HCT116 (cell line): ENCODE data around the gene CTSZ. TPM values are rescaled to one million over a fixed set of nuclear protein-coding genes. Genes with fewer than 3 reads are reported as not detected.

ENCODE experiments used
- ATAC-seq: fragments of 200-7000 bp; cut with Tn5 transposase; 2 replicates; pipeline ENCODE4 v1.9.1; 2020; ENCODE audit warnings: mild to moderate bottlenecking, moderate library complexity
- BruUV-seq: library from RNA; stranded (reverse); fragments of 400-500 nt; replicated peaks from 2 replicates; lab custom pipeline; 2021; lab: Mats Ljungman, UMichigan
- CTCF ChIA-PET: fragments of 300-600 bp; sonication (Branson Sonifier 250); formaldehyde crosslinking; loops from one replicate; lab custom pipeline; 2021; ENCODE audit warnings: antibody characterized with exemption; lab: Charles Lee
- POLR2A ChIA-PET: fragments of 300-600, 350-600 bp; sonication (Branson Sonifier 250); formaldehyde crosslinking; loops from one replicate; lab custom pipeline; 2021; ENCODE audit warnings: antibody characterized with exemption; lab: Charles Lee
- RAD21 ChIA-PET, 2 experiments: fragments of 300-600 bp; sonication (Branson Sonifier 250); formaldehyde crosslinking; loops; one replicate each; lab custom pipeline; 2023; ENCODE audit warnings: low total read pairs in 2 of 2; ENCODE audit not compliant: uncharacterized antibody in 2 of 2, unreplicated experiment in 2 of 2, low non-redundant PET in 1 of 2; lab: Charles Lee
- DNase-seq: peaks from one replicate; pipeline ENCODE4 v3.0.0-alpha.2; 2010; ENCODE audit warnings: low read depth, low spot score
- H2AFZ ChIP-seq: fragments of 200-600 bp; shearing (Covaris generic), sonication (generic); 2 replicates; pipeline ENCODE4 v1.6.1; 2017; ENCODE audit warnings: low read depth, mixed run types, mixed read lengths, antibody characterized with exemption, low read length; ENCODE audit not compliant: poor library complexity, severe bottlenecking
- H3K27ac ChIP-seq: 2 replicates; pipeline ENCODE4 v1.5.1; 2012; ENCODE audit warnings: low read depth, low read length
- H3K27me3 ChIP-seq: fragments of 200-600 bp; sonication (generic); 2 replicates; pipeline ENCODE4 v1.6.1; 2016; ENCODE audit warnings: mixed run types, low read length, mixed read lengths; ENCODE audit not compliant: insufficient read depth
- H3K36me3 ChIP-seq, 2 experiments: fragments of 200-500 bp in 1 of 2; fragments of 200-600 bp in 1 of 2; sonication (Bioruptor generic) in 1 of 2; sonication (generic) in 1 of 2; 2 replicates each; pipeline versions ENCODE4 v1.5.1 to v1.6.1; 2014 to 2016; ENCODE audit warnings: low read length in 2 of 2, inconsistent platforms in 1 of 2, mixed read lengths in 1 of 2, mixed run types in 1 of 2; ENCODE audit not compliant: insufficient read depth in 2 of 2, control insufficient read depth in 1 of 2
- H3K4me1 ChIP-seq, 2 experiments: fragments of 200-600 bp in 1 of 2; sonication (generic) in 1 of 2; 2 replicates each; pipeline versions ENCODE4 v1.5.1 to v1.6.1; 2012 to 2017; ENCODE audit warnings: low read length in 2 of 2, inconsistent platforms in 1 of 2, mild to moderate bottlenecking in 1 of 2, mixed read lengths in 1 of 2, mixed run types in 1 of 2, moderate library complexity in 1 of 2; ENCODE audit not compliant: insufficient read depth in 2 of 2, control insufficient read depth in 1 of 2
- H3K4me2 ChIP-seq: fragments of 200-600 bp; sonication (generic); 2 replicates; pipeline ENCODE4 v1.6.1; 2017; ENCODE audit warnings: mixed run types, low read length, mixed read lengths
- H3K4me3 ChIP-seq, 2 experiments: fragments of 200-600 bp in 1 of 2; sonication (generic) in 1 of 2; replicated peaks in 1 of 2; 2 replicates each; pipeline ENCODE4 v1.5.1; 2011 to 2016; ENCODE audit warnings: low read length in 2 of 2, control low read depth in 1 of 2, low read depth in 1 of 2, mild to moderate bottlenecking in 1 of 2, mixed read lengths in 1 of 2, mixed run types in 1 of 2
- H3K79me2 ChIP-seq: fragments of 200-600 bp; sonication (generic); 2 replicates; pipeline ENCODE4 v1.6.1; 2017; ENCODE audit warnings: mild to moderate bottlenecking, mixed run types, low read length, moderate library complexity, mixed read lengths; ENCODE audit not compliant: insufficient read depth
- H3K9ac ChIP-seq: fragments of 200-600 bp; sonication (generic); 2 replicates; pipeline ENCODE4 v1.6.1; 2016; ENCODE audit warnings: low read length, mixed read lengths
- H3K9me2 ChIP-seq: fragments of 200-600 bp; sonication (generic), shearing (Covaris generic); 2 replicates; pipeline ENCODE4 v1.6.1; 2017; ENCODE audit warnings: mixed run types, mild to moderate bottlenecking, moderate library complexity; ENCODE audit not compliant: insufficient read depth
- H3K9me3 ChIP-seq, 2 experiments: fragments of 200-500 bp in 1 of 2; fragments of 200-600 bp in 1 of 2; sonication (Bioruptor generic) in 1 of 2; sonication (generic) in 1 of 2; 2 replicates each; pipeline ENCODE4 v1.6.1; 2014 to 2017; ENCODE audit warnings: low read length in 2 of 2, mixed read lengths in 2 of 2, inconsistent platforms in 1 of 2, low read depth in 1 of 2, mild to moderate bottlenecking in 1 of 2, mixed run types in 1 of 2, moderate library complexity in 1 of 2; ENCODE audit not compliant: control insufficient read depth in 1 of 2, insufficient read depth in 1 of 2
- H4K20me1 ChIP-seq: fragments of 200-600 bp; sonication (generic), shearing (Covaris generic); 2 replicates; pipeline ENCODE4 v1.6.1; 2017; ENCODE audit warnings: mixed run types, mild to moderate bottlenecking, moderate library complexity; ENCODE audit not compliant: insufficient read depth
- ATF3 ChIP-seq: IDR thresholded peaks from 2 replicates; pipeline ENCODE4 v1.6.1; 2012
- CBX3 ChIP-seq: IDR thresholded peaks from 2 replicates; pipeline ENCODE4 v1.6.1; 2012; ENCODE audit warnings: low read depth
- EGR1 ChIP-seq: IDR thresholded peaks from 2 replicates; pipeline ENCODE4 v1.6.1; 2012; ENCODE audit warnings: low read depth
- ELF1 ChIP-seq: IDR thresholded peaks from 2 replicates; pipeline ENCODE4 v1.6.1; 2012; ENCODE audit warnings: low read depth, borderline replicate concordance
- EZH2 ChIP-seq: fragments of 200-600 bp; sonication (generic); IDR thresholded peaks from 2 replicates; pipeline ENCODE4 v1.6.1; 2017; ENCODE audit warnings: antibody characterized with exemption, mixed run types
- EZH2phosphoT487 ChIP-seq: fragments of 200-600 bp; IDR thresholded peaks from 2 replicates; pipeline ENCODE4 v1.6.1; 2018; ENCODE audit warnings: antibody characterized with exemption, borderline replicate concordance
- FOSL1 ChIP-seq: IDR thresholded peaks from 2 replicates; pipeline ENCODE4 v1.6.1; 2012; ENCODE audit warnings: low read depth
- JUND ChIP-seq: IDR thresholded peaks from 2 replicates; pipeline ENCODE4 v1.6.1; 2012
- POLR2A ChIP-seq: IDR thresholded peaks from 2 replicates; pipeline ENCODE4 v1.7.0; 2011; ENCODE audit warnings: borderline replicate concordance; ENCODE audit not compliant: insufficient read depth, insufficient read length; ENCODE audit errors: extremely low read depth
- POLR2AphosphoS5 ChIP-seq: IDR thresholded peaks from 2 replicates; pipeline ENCODE4 v1.6.1; 2011; ENCODE audit warnings: mild to moderate bottlenecking, low read depth, low read length, moderate library complexity
- RAD21 ChIP-seq: IDR thresholded peaks from 2 replicates; pipeline ENCODE4 v1.6.1; 2012; ENCODE audit warnings: low read depth, mild to moderate bottlenecking
- SIN3A ChIP-seq: IDR thresholded peaks from 2 replicates; pipeline ENCODE4 v1.6.1; 2012; ENCODE audit warnings: low read depth
- SP1 ChIP-seq: IDR thresholded peaks from 2 replicates; pipeline ENCODE4 v1.6.1; 2012; ENCODE audit warnings: low read depth
- TCF7L2 ChIP-seq: IDR thresholded peaks from 2 replicates; pipeline ENCODE4 v1.7.0; 2011; ENCODE audit warnings: borderline replicate concordance, inconsistent platforms; ENCODE audit not compliant: insufficient read depth, insufficient read length; ENCODE audit errors: extremely low read depth
- YY1 ChIP-seq: IDR thresholded peaks from 2 replicates; pipeline ENCODE4 v1.6.1; 2011; ENCODE audit warnings: low read length, low read depth, moderate library complexity, mild to moderate bottlenecking; ENCODE audit not compliant: insufficient replicate concordance; ENCODE audit errors: extremely low read depth
- ZBTB33 ChIP-seq: IDR thresholded peaks from 2 replicates; pipeline ENCODE4 v1.6.1; 2011; ENCODE audit warnings: mild to moderate bottlenecking, low read length, moderate library complexity; ENCODE audit not compliant: insufficient replicate concordance; ENCODE audit errors: extremely low read depth
- ZFX ChIP-seq: fragments of 450-650 bp; IDR thresholded peaks from 2 replicates; pipeline ENCODE4 v1.6.1; 2017
- ZNF274 ChIP-seq: fragments of 200-500 bp; sonication (Bioruptor generic); IDR thresholded peaks from 2 replicates; pipeline ENCODE4 v1.6.1; 2014; ENCODE audit warnings: mild to moderate bottlenecking, low read depth, low read length, inconsistent platforms
- intact Hi-C: fragments of 100-400 bp; cut with micrococcal nuclease; formaldehyde crosslinking; loops from 2 replicates; pipeline ENCODE4 v1.10.0; 2022
- total RNA-seq: library from RNA; stranded (reverse); gene quantifications from one replicate; pipeline ENCODE4 v1.2.1, GENCODE V29; 2021; ENCODE audit not compliant: unreplicated experiment
- TF ChIP-seq, protein P1 (sequence below): IDR thresholded peaks from 2 replicates; pipeline ENCODE4 v1.6.1; 2012
- TF ChIP-seq, protein P2 (sequence below), 3 experiments: fragments of 200-600 bp in 1 of 3; sonication (generic) in 1 of 3; IDR thresholded peaks in 2 of 3; conservative IDR thresholded peaks in 1 of 3; 2 replicates each; pipeline ENCODE4 v1.5.1; 2012 to 2017; ENCODE audit warnings: low read depth in 2 of 3, low read length in 2 of 3, antibody characterized with exemption in 1 of 3, borderline replicate concordance in 1 of 3, control low read depth in 1 of 3, mild to moderate bottlenecking in 1 of 3, mixed read lengths in 1 of 3, mixed run types in 1 of 3, moderate library complexity in 1 of 3; ENCODE audit not compliant: insufficient read depth in 1 of 3

CTSZ gene
- total RNA-seq, 1 experiment from 2014 or later: 100 TPM

- POLR2A ChIA-PET: no interaction called here
- Histone ChIP-seq H3K36me3 (peaks cover 35 to 67% of the 10 kb centered on the region in 2 experiments), H3K27me3 (no peaks in the 10 kb centered on the region), H3K79me2 (peaks cover 59% of the 10 kb centered on the region), H3K4me1 (no peaks in the 10 kb centered on the region; a peak in 1 of 4 replicates), H2AFZ (no peak overlapping the region), H3K4me2 (no peak overlapping the region), H3K9ac (no peak overlapping the region), H3K9me2 (no peaks in the 10 kb centered on the region), H4K20me1 (peaks cover 30% of the 10 kb centered on the region; the same call in 1 of the 2 replicates), H3K4me3 (no peak overlapping the region), H3K27ac (no peak overlapping the region), H3K9me3 (no peaks in the 10 kb centered on the region)
- CTCF ChIA-PET: no interaction called here
- intact Hi-C loops: no loop called here
- TF ChIP-seq YY1: no peak
- TF ChIP-seq, protein P1, sequence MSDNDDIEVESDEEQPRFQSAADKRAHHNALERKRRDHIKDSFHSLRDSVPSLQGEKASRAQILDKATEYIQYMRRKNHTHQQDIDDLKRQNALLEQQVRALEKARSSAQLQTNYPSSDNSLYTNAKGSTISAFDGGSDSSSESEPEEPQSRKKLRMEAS: no peak
- TF ChIP-seq SP1: no peak
- no peak for TF ChIP-seq ZNF274
- no peak for TF ChIP-seq ELF1
- TF ChIP-seq JUND: no peak
- TF ChIP-seq TCF7L2: no peak
- TF ChIP-seq SIN3A: no peak
- TF ChIP-seq POLR2AphosphoS5: no peak
- no peak for TF ChIP-seq FOSL1
- no peak for TF ChIP-seq ZBTB33
- no peak for TF ChIP-seq CBX3
- no peak for TF ChIP-seq POLR2A
- TF ChIP-seq EZH2phosphoT487: no peak
- TF ChIP-seq EGR1: no peak
- no peak for TF ChIP-seq ZFX
- TF ChIP-seq ATF3: no peak
- no peak for TF ChIP-seq RAD21
- TF ChIP-seq EZH2: no peak
- TF ChIP-seq, protein P2, sequence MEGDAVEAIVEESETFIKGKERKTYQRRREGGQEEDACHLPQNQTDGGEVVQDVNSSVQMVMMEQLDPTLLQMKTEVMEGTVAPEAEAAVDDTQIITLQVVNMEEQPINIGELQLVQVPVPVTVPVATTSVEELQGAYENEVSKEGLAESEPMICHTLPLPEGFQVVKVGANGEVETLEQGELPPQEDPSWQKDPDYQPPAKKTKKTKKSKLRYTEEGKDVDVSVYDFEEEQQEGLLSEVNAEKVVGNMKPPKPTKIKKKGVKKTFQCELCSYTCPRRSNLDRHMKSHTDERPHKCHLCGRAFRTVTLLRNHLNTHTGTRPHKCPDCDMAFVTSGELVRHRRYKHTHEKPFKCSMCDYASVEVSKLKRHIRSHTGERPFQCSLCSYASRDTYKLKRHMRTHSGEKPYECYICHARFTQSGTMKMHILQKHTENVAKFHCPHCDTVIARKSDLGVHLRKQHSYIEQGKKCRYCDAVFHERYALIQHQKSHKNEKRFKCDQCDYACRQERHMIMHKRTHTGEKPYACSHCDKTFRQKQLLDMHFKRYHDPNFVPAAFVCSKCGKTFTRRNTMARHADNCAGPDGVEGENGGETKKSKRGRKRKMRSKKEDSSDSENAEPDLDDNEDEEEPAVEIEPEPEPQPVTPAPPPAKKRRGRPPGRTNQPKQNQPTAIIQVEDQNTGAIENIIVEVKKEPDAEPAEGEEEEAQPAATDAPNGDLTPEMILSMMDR (IDR thresholded peaks at IDR 0.05 in 2 of 3, conservative IDR thresholded peaks at IDR 0.05 in 1 of 3; ENCODE audit: borderline replicate concordance in 1 of 3, insufficient read depth in 1 of 3, low read depth in 2 of 3, low read length in 2 of 3): no peak
- DNase-seq: no peak
- no peak for ATAC-seq
- BruUV-seq: no TSS peak
- RAD21 ChIA-PET: no interaction called here
These were observed 18.5 kb upstream of the CTSZ start for GRCh38 chr20:59025511-59025910.
